ENCODE data around the gene DLG2.

DNA sequence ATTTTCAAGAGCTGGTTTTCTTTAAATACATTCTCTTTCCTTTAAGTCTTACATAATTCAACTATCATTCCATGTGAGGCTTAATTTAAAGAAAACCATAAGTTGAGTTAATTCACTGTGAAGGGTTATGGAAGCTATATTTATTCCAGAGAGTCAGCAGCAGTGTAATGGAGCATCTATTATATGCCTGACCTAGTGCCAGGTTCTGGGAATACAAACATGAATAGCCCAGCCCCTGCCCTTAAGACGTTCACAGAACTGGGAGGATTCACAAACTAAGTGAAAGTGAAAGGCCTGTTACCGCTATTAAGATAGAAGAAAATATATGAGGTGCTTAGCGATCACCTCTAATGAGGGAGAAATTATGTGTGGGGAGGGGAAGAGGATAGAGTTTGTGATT, 1932.1 kb downstream of the DLG2 start:
- TF ChIP-seq, protein P1, sequence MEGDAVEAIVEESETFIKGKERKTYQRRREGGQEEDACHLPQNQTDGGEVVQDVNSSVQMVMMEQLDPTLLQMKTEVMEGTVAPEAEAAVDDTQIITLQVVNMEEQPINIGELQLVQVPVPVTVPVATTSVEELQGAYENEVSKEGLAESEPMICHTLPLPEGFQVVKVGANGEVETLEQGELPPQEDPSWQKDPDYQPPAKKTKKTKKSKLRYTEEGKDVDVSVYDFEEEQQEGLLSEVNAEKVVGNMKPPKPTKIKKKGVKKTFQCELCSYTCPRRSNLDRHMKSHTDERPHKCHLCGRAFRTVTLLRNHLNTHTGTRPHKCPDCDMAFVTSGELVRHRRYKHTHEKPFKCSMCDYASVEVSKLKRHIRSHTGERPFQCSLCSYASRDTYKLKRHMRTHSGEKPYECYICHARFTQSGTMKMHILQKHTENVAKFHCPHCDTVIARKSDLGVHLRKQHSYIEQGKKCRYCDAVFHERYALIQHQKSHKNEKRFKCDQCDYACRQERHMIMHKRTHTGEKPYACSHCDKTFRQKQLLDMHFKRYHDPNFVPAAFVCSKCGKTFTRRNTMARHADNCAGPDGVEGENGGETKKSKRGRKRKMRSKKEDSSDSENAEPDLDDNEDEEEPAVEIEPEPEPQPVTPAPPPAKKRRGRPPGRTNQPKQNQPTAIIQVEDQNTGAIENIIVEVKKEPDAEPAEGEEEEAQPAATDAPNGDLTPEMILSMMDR (IDR thresholded peaks at IDR 0.05; ENCODE audit: extremely low read depth in 1 of 2, insufficient read depth in 1 of 2, low read depth in 1 of 2, low read length in 2 of 2) = no peak
- TF ChIP-seq EZH2 (IDR thresholded peaks at IDR 0.05; ENCODE audit: borderline replicate concordance, low read depth, low read length, severe bottlenecking) = no peak
